Epithelial cell of esophagus (primary cell): ENCODE data around the gene YAF2.

Experiments
- DNase-seq: peaks from one replicate; pipeline ENCODE4 v3.0.0; 2010; ENCODE audit warnings: low read depth
- H3K4me3 ChIP-seq: 2 replicates; pipeline ENCODE4 v1.5.1; 2011; ENCODE audit warnings: mild to moderate bottlenecking, low read length, control low read depth
- CTCF ChIP-seq: IDR thresholded peaks from 2 replicates; pipeline ENCODE4 v1.5.1; 2011; ENCODE audit warnings: low read depth, mild to moderate bottlenecking, low read length, control low read depth, inconsistent platforms; ENCODE audit not compliant: insufficient read depth; ENCODE audit errors: missing control alignments

Gene YAF2

GRCh38 chr12:42156232-42156631, 81.8 kb downstream of the YAF2 start:
- DNase-seq: no peak
- no peak for TF ChIP-seq CTCF
- H3K4me3 ChIP-seq: no peak overlapping the region

GRCh38 chr12:42145552-42146215, 92.4 kb downstream of the YAF2 start:
- TF ChIP-seq CTCF: peak; percentile 22
- peak; percentile 27 for DNase-seq
- no peak overlapping the region for H3K4me3 ChIP-seq

- peak; percentile 30 for DNase-seq
- peak overlapping the region; percentile 73 for H3K4me3 ChIP-seq
- no peak for TF ChIP-seq CTCF
These were observed 92.9 kb downstream of the YAF2 start for GRCh38 chr12:42145197-42145549.

- TF ChIP-seq CTCF: no peak
- H3K4me3 ChIP-seq: peak within 1 kb of the TSS; percentile 73
- peak; percentile 95 for DNase-seq
These were observed 93.4 kb downstream of the YAF2 start, which contains the start of gene GXYLT1 for GRCh38 chr12:42144408-42145196. GXYLT1 (minus strand) TSS chr12:42144874; CDS start chr12:42144646, 228 bp downstream.

- peak overlapping the region; percentile 73 for H3K4me3 ChIP-seq
- TF ChIP-seq CTCF: no peak
- no peak for DNase-seq
These were observed 94.0 kb downstream of the YAF2 start for GRCh38 chr12:42144158-42144407.

GRCh38 chr12:42143452-42144157, 94.4 kb downstream of the YAF2 start:
- no peak for TF ChIP-seq CTCF
- peak; percentile 33 for DNase-seq
- H3K4me3 ChIP-seq: peak overlapping the region; percentile 73
